ENCODE results near the gene CSNK1G2. TPM values are rescaled to one million over a fixed set of nuclear protein-coding genes. Genes with fewer than 3 reads are reported as not detected.

CSNK1G2 gene
- total and polyA plus RNA-seq, 2 of the 13 experiments (the other 11 are each of a cell fraction or from before 2014, with no cell fraction given) = 53.8 to 72.5 TPM

DNA sequence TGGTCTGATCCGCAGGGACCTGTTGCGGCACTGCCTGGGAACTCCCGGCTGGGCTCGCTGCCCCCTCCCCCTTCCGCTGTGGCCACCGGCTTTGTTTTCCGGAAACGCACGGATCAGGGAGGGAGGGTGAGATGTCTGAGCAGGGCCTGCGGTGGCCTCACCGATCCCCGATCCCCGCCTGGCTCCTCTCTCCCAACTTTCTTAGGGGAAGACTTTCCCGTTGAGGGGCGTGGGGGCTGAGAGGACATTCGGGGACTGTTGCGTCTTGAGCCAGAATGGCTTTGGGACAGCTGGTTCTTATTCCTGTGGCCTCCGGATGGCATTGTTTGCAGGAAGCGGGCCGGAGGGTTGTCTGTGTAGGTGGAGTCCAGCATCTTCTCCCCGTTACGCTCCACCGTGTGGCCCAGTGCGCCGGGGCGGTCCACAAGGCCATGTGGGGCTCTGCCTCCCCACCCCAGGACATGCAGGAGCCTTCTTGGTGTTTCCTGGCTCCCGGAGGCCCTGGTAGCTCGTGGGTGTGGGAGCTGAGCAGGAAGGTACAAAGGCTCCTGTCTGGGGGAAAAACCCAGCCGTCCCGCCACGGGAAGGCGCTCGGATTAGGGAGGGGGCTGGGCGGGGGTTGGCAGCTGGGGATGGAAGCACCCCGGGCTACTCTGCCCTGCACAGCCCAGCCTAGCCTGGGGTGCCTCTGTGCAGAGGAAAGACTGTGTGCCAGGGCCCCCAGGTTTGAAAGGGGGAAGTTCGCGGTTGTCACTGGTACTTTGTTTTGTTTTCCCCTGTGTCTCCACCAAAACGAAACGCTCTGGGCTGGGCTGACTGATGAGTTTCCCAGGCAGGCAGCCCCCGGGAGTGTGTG lies 1.3 kb downstream of the CSNK1G2 start (continued):
- TF ChIP-seq SKIL (CRISPR knock-in tag; IDR thresholded peaks at IDR 0.05; ENCODE audit: borderline replicate concordance) (peak; percentile 67), MAF1 (CRISPR knock-in tag; IDR thresholded peaks at IDR 0.05; ENCODE audit: borderline replicate concordance) (0 out of 2 replicates have a peak, but pooled peaks have one; percentile 16), ZNF598 (CRISPR knock-in tag; IDR thresholded peaks at IDR 0.05; ENCODE audit: borderline replicate concordance) (0 out of 2 replicates have a peak, but pooled peaks have one; percentile 25), HOXA9 (CRISPR knock-in tag; IDR thresholded peaks at IDR 0.05; ENCODE audit: borderline replicate concordance) (no peak), KAT7 (CRISPR knock-in tag; IDR thresholded peaks at IDR 0.05; ENCODE audit: borderline replicate concordance) (no peak), LCORL (IDR thresholded peaks at IDR 0.05) (no peak), LCORL (CRISPR knock-in tag; IDR thresholded peaks at IDR 0.05) (peak; percentile 40; the same call in 1 of the 2 replicates), MLX (CRISPR knock-in tag; IDR thresholded peaks at IDR 0.05) (no peak; the same call in 1 of the 2 replicates), ZNF17 (CRISPR knock-in tag; IDR thresholded peaks at IDR 0.05) (no peak), PRMT3 (CRISPR knock-in tag; IDR thresholded peaks at IDR 0.05; ENCODE audit: borderline replicate concordance, low read depth) (no peak), CEBPZ (IDR thresholded peaks at IDR 0.05; ENCODE audit: low read length) (no peak), RFX5 (IDR thresholded peaks at IDR 0.05; ENCODE audit: low read depth, low read length) (no peak), RFX3 (CRISPR knock-in tag; IDR thresholded peaks at IDR 0.05) (no peak), SMARCC2 (IDR thresholded peaks at IDR 0.05) (no peak), HOXD1 (CRISPR knock-in tag; IDR thresholded peaks at IDR 0.05) (no peak), ZNF232 (CRISPR knock-in tag; IDR thresholded peaks at IDR 0.05; ENCODE audit: borderline replicate concordance) (peak; percentile 56; the same call in 1 of the 2 replicates), FOSL1 (CRISPR knock-in tag; IDR thresholded peaks at IDR 0.05; ENCODE audit: borderline replicate concordance) (no peak), ZFP90 (CRISPR knock-in tag; IDR thresholded peaks at IDR 0.05; ENCODE audit: borderline replicate concordance) (peak; percentile 81; the same call in 1 of the 2 replicates), THRA (CRISPR knock-in tag; IDR thresholded peaks at IDR 0.05; ENCODE audit: borderline replicate concordance) (0 out of 2 replicates have a peak, but pooled peaks have one; percentile 33), ZNF768 (CRISPR knock-in tag; IDR thresholded peaks at IDR 0.05) (no peak), ZNF234 (CRISPR knock-in tag; conservative IDR thresholded peaks at IDR 0.05) (no peak)
